ENCODE data around the gene MEIOSIN. TPM values are rescaled to one million over a fixed set of nuclear protein-coding genes. Genes with fewer than 3 reads are reported as not detected.

The MEIOSIN gene
- total and polyA plus RNA-seq, 2 of the 13 experiments (the other 11 are each of a cell fraction or from before 2014, with no cell fraction given): not detected

DNA sequence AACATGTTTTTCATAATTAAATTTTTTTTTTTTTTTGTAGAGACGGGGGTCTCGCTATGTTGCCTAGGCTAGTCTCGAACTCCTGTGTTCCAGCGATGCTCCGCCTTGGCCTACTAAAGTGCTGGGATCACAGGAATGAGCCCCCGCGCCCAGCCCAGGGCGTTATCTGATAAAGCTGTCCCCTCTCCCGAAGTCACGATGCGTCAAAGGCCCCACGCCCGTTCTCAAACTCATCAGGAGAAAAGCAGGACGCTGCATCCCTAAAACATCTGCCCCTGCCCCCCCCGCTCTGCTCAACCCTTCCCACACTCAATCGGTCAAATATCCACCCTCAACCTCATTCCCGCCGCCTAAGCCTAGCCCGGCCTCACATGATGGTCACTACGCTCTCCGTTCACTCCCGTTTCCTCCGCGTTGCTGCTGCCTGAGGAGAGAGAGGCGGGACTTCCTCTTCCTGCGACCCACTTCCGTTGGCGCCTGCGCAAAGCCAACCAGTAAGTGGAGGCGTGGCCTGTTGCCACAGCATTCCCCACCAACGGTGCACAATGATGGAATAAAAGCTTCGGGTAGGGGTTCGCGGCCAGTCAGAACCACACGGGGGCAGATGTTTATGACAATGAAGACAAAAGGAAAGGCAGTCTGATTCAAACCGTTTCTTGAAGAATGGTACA is 41.6 kb upstream of the MEIOSIN start, which contains the start of gene SNRPD2 (continued):
- TF ChIP-seq, protein P1, sequence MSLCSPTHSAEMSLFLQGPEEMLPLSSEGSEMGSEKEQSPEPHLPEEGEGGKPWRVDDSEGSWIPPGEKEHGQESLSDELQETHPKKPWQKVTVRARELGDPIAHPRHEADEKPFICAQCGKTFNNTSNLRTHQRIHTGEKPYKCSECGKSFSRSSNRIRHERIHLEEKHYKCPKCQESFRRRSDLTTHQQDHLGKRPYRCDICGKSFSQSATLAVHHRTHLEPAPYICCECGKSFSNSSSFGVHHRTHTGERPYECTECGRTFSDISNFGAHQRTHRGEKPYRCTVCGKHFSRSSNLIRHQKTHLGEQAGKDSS (CRISPR knock-in tag; IDR thresholded peaks at IDR 0.05; ENCODE audit: borderline replicate concordance, low read depth): no peak; the same call in 1 of the 2 replicates
- TF ChIP-seq PHF20 (CRISPR knock-in tag; IDR thresholded peaks at IDR 0.05) (peak; percentile 89), EHMT2 (IDR thresholded peaks at IDR 0.05; ENCODE audit: borderline replicate concordance, low read depth, low read length) (no peak), MAFF (IDR thresholded peaks at IDR 0.05; ENCODE audit: low read depth, low read length) (no peak), PLRG1 (conservative IDR thresholded peaks at IDR 0.05) (no peak), JUND (CRISPR knock-in tag; IDR thresholded peaks at IDR 0.05) (no peak), TAF1 (CRISPR knock-in tag; IDR thresholded peaks at IDR 0.05) (peak; percentile 83), SRY (CRISPR knock-in tag; IDR thresholded peaks at IDR 0.05) (0 out of 2 replicates have a peak, but pooled peaks have one; percentile 49), ATRX (CRISPR knock-in tag; IDR thresholded peaks at IDR 0.05; ENCODE audit: borderline replicate concordance) (no peak), KAT7 (CRISPR knock-in tag; IDR thresholded peaks at IDR 0.05; ENCODE audit: borderline replicate concordance) (0 out of 2 replicates have a peak, but pooled peaks have one; percentile 34), PCBP2 (optimal IDR thresholded peaks at IDR 0.05; ENCODE audit: low read depth, low read length, poor library complexity, severe bottlenecking) (no peak), ZFP37 (CRISPR knock-in tag; IDR thresholded peaks at IDR 0.05; ENCODE audit: borderline replicate concordance) (no peak), NFKB2 (CRISPR knock-in tag; IDR thresholded peaks at IDR 0.05; ENCODE audit: borderline replicate concordance) (peak; percentile 17; the same call in 1 of the 2 replicates), SP140L (CRISPR knock-in tag; IDR thresholded peaks at IDR 0.05; ENCODE audit: borderline replicate concordance) (no peak)
- TF ChIP-seq, protein P2, sequence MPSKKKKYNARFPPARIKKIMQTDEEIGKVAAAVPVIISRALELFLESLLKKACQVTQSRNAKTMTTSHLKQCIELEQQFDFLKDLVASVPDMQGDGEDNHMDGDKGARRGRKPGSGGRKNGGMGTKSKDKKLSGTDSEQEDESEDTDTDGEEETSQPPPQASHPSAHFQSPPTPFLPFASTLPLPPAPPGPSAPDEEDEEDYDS (CRISPR knock-in tag; IDR thresholded peaks at IDR 0.05): no peak
- TF ChIP-seq, protein P3, sequence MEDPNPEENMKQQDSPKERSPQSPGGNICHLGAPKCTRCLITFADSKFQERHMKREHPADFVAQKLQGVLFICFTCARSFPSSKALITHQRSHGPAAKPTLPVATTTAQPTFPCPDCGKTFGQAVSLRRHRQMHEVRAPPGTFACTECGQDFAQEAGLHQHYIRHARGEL (CRISPR knock-in tag; IDR thresholded peaks at IDR 0.05): no peak
- TF ChIP-seq, protein P4, sequence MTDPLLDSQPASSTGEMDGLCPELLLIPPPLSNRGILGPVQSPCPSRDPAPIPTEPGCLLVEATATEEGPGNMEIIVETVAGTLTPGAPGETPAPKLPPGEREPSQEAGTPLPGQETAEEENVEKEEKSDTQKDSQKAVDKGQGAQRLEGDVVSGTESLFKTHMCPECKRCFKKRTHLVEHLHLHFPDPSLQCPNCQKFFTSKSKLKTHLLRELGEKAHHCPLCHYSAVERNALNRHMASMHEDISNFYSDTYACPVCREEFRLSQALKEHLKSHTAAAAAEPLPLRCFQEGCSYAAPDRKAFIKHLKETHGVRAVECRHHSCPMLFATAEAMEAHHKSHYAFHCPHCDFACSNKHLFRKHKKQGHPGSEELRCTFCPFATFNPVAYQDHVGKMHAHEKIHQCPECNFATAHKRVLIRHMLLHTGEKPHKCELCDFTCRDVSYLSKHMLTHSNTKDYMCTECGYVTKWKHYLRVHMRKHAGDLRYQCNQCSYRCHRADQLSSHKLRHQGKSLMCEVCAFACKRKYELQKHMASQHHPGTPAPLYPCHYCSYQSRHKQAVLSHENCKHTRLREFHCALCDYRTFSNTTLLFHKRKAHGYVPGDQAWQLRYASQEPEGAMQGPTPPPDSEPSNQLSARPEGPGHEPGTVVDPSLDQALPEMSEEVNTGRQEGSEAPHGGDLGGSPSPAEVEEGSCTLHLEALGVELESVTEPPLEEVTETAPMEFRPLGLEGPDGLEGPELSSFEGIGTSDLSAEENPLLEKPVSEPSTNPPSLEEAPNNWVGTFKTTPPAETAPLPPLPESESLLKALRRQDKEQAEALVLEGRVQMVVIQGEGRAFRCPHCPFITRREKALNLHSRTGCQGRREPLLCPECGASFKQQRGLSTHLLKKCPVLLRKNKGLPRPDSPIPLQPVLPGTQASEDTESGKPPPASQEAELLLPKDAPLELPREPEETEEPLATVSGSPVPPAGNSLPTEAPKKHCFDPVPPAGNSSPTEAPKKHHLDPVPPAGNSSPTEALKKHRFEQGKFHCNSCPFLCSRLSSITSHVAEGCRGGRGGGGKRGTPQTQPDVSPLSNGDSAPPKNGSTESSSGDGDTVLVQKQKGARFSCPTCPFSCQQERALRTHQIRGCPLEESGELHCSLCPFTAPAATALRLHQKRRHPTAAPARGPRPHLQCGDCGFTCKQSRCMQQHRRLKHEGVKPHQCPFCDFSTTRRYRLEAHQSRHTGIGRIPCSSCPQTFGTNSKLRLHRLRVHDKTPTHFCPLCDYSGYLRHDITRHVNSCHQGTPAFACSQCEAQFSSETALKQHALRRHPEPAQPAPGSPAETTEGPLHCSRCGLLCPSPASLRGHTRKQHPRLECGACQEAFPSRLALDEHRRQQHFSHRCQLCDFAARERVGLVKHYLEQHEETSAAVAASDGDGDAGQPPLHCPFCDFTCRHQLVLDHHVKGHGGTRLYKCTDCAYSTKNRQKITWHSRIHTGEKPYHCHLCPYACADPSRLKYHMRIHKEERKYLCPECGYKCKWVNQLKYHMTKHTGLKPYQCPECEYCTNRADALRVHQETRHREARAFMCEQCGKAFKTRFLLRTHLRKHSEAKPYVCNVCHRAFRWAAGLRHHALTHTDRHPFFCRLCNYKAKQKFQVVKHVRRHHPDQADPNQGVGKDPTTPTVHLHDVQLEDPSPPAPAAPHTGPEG (CRISPR knock-in tag; IDR thresholded peaks at IDR 0.05): no peak
- TF ChIP-seq, protein P5, sequence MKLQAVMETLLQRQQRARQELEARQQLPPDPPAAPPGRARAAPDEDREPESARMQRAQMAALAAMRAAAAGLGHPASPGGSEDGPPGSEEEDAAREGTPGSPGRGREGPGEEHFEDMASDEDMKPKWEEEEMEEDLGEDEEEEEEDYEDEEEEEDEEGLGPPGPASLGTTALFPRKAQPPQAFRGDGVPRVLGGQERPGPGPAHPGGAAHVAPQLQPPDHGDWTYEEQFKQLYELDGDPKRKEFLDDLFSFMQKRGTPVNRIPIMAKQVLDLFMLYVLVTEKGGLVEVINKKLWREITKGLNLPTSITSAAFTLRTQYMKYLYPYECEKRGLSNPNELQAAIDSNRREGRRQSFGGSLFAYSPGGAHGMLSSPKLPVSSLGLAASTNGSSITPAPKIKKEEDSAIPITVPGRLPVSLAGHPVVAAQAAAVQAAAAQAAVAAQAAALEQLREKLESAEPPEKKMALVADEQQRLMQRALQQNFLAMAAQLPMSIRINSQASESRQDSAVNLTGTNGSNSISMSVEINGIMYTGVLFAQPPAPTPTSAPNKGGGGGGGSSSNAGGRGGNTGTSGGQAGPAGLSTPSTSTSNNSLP (IDR thresholded peaks at IDR 0.05; ENCODE audit: low read depth, low read length): no peak

Measured in HepG2 (cell line).